ENCODE measurements around the gene TTC24.

DNA sequence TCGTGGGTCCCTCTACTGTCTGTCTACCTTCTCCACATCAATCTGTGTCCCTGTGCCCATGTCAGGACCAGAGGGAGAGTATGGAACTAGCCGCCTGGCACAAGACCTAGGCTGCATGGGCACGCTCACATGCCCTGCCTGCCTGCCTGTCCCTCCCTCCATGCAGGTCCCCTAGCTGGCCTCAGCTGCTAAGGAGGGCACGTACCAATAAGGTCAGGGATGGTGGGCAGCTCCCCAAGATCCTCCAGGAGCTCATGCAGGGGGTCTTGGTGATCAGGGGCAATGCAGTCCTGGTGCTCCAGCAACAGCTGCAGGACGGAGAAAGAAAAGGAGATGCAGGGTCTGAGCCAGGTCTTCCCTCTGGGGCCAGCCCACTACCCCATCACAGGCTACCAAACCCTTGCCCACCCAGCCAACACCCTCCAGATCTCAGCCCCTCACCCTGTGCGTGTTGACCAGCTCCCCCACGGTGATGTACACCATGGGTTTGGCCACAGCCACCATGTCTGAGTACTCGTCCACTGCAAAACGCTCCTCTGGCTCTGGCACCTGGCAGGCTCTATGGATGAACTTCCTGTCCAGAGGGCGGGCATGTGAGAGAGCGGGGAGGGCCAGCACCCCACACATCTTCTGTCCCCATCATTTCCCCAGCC lies 45.8 kb upstream of the TTC24 start:
- TF ChIP-seq, protein P1, sequence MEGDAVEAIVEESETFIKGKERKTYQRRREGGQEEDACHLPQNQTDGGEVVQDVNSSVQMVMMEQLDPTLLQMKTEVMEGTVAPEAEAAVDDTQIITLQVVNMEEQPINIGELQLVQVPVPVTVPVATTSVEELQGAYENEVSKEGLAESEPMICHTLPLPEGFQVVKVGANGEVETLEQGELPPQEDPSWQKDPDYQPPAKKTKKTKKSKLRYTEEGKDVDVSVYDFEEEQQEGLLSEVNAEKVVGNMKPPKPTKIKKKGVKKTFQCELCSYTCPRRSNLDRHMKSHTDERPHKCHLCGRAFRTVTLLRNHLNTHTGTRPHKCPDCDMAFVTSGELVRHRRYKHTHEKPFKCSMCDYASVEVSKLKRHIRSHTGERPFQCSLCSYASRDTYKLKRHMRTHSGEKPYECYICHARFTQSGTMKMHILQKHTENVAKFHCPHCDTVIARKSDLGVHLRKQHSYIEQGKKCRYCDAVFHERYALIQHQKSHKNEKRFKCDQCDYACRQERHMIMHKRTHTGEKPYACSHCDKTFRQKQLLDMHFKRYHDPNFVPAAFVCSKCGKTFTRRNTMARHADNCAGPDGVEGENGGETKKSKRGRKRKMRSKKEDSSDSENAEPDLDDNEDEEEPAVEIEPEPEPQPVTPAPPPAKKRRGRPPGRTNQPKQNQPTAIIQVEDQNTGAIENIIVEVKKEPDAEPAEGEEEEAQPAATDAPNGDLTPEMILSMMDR (IDR thresholded peaks at IDR 0.05): no peak
- TF ChIP-seq POLR2A (IDR thresholded peaks at IDR 0.05) (no peak), POLR2AphosphoS5 (IDR thresholded peaks at IDR 0.05) (no peak)

Data from breast epithelium (tissue), 3 donors.